ENCODE results near the gene LEFTY1.

- TF ChIP-seq CTCF (IDR thresholded peaks at IDR 0.05; ENCODE audit: low read depth, low read length): no peak
- no peak for TF ChIP-seq EZH2phosphoT487 (IDR thresholded peaks at IDR 0.05; ENCODE audit: low read depth)
Observed at GRCh38 chr1:225851805-225852204, 37.1 kb downstream of the LEFTY1 start.
